ENCODE results near the gene C16orf95. TPM values are rescaled to one million over a fixed set of nuclear protein-coding genes. Genes with fewer than 3 reads are reported as not detected.

The C16orf95 gene
- total RNA-seq, 1 donor from 2014 or later, result 4.7 TPM

- Mint-ChIP-seq H3K27me3 (peaks cover 6% of the 10 kb centered on the region), H3K4me3 (ENCODE audit: low read depth) (no peak overlapping the region), H3K9me3 (ENCODE audit: low read depth) (no peaks in the 10 kb centered on the region), H3K27ac (no peak overlapping the region), H3K36me3 (ENCODE audit: insufficient read depth) (peaks cover 2% of the 10 kb centered on the region), H3K4me1 (ENCODE audit: low read depth) (no peaks in the 10 kb centered on the region)
- no peak for TF ChIP-seq CTCF (IDR thresholded peaks at IDR 0.05; ENCODE audit: unreplicated experiment)
- DNase-seq (ENCODE audit: low spot score, unreplicated experiment), result no peak
These were observed 19.8 kb downstream of the C16orf95 start for GRCh38 chr16:87297407-87297806.

- Mint-ChIP-seq H3K4me1 (ENCODE audit: low read depth) (no peaks in the 10 kb centered on the region), H3K9me3 (ENCODE audit: low read depth) (peaks cover 3% of the 10 kb centered on the region), H3K4me3 (ENCODE audit: low read depth) (no peak overlapping the region), H3K27ac (no peak overlapping the region), H3K27me3 (peaks cover 6% of the 10 kb centered on the region), H3K36me3 (ENCODE audit: insufficient read depth) (peaks cover 7% of the 10 kb centered on the region)
- TF ChIP-seq CTCF (IDR thresholded peaks at IDR 0.05; ENCODE audit: unreplicated experiment), result no peak
- no peak for DNase-seq (ENCODE audit: low spot score, unreplicated experiment)
These were observed 21.3 kb downstream of the C16orf95 start for GRCh38 chr16:87295661-87296531.

GRCh38 chr16:87295259-87295658 is 21.9 kb downstream of the C16orf95 start:
- Mint-ChIP-seq H3K27me3 (peaks cover 6% of the 10 kb centered on the region), H3K4me3 (ENCODE audit: low read depth) (no peak overlapping the region), H3K36me3 (ENCODE audit: insufficient read depth) (peaks cover 7% of the 10 kb centered on the region), H3K9me3 (ENCODE audit: low read depth) (peaks cover 3% of the 10 kb centered on the region), H3K27ac (no peak overlapping the region), H3K4me1 (ENCODE audit: low read depth) (no peaks in the 10 kb centered on the region)
- TF ChIP-seq CTCF (IDR thresholded peaks at IDR 0.05; ENCODE audit: unreplicated experiment), result no peak
- DNase-seq (ENCODE audit: low spot score, unreplicated experiment), result no peak

GRCh38 chr16:87293990-87294389 is 23.2 kb downstream of the C16orf95 start:
- Mint-ChIP-seq H3K27ac (no peak overlapping the region), H3K4me1 (ENCODE audit: low read depth) (no peaks in the 10 kb centered on the region), H3K9me3 (ENCODE audit: low read depth) (peaks cover 3% of the 10 kb centered on the region), H3K4me3 (ENCODE audit: low read depth) (no peak overlapping the region), H3K27me3 (peaks cover 3% of the 10 kb centered on the region), H3K36me3 (ENCODE audit: insufficient read depth) (peaks cover 7% of the 10 kb centered on the region)
- no peak for DNase-seq (ENCODE audit: low spot score, unreplicated experiment)
- no peak for TF ChIP-seq CTCF (IDR thresholded peaks at IDR 0.05; ENCODE audit: unreplicated experiment)

GRCh38 chr16:87291944-87292343 is 25.2 kb downstream of the C16orf95 start:
- H3K4me1 Mint-ChIP-seq (ENCODE audit: low read depth), result no peaks in the 10 kb centered on the region
- TF ChIP-seq CTCF (IDR thresholded peaks at IDR 0.05; ENCODE audit: unreplicated experiment), result no peak
- no peak overlapping the region for H3K27ac Mint-ChIP-seq
- H3K4me3 Mint-ChIP-seq (ENCODE audit: low read depth), result no peak overlapping the region
- peaks cover 6% of the 10 kb centered on the region for H3K36me3 Mint-ChIP-seq (ENCODE audit: insufficient read depth)
- peaks cover 3% of the 10 kb centered on the region for H3K9me3 Mint-ChIP-seq (ENCODE audit: low read depth)
- no peaks in the 10 kb centered on the region for H3K27me3 Mint-ChIP-seq
- no peak for DNase-seq (ENCODE audit: low spot score, unreplicated experiment)
